Stimulated activated naive B cell treated with anti-CD40 and anti-IgM and Interleukin-4, amounts not matched to agents 10 μg/mL and 1 μg/mL and 100 μg/mL, for 72 hours (primary cell): ENCODE data around the gene PARP8.
"Not testable (repeated sequence)": the region's sequence is repeated elsewhere in the genome, so short reads cannot be mapped to it uniquely, and the experiment has no call there.

Experiments used
- ATAC-seq, 2 donors: fragments of 150-1000 bp; cut with Tn5 transposase; replicated peaks; 2 replicates each; pipeline ENCODE4 v1.10.0; 2021; ENCODE audit warnings: moderate library complexity in 1 of 2
- DNase-seq: peaks from one replicate; pipeline ENCODE4 v3.0.0; 2021
- H3K27ac Mint-ChIP-seq: one replicate; pipeline ENCODE4 v1.8.0; 2022; ENCODE audit warnings: mild to moderate bottlenecking, mixed read lengths
- H3K27me3 Mint-ChIP-seq, 2 donors: one replicate each; pipeline ENCODE4 v1.8.0; 2022; ENCODE audit warnings: mixed read lengths in 2 of 2
- H3K36me3 Mint-ChIP-seq, 2 donors: one replicate each; pipeline ENCODE4 v1.8.0; 2022; ENCODE audit warnings: mixed read lengths in 2 of 2, mild to moderate bottlenecking in 1 of 2
- H3K4me1 Mint-ChIP-seq, 2 donors: one replicate each; pipeline ENCODE4 v1.8.0; 2022; ENCODE audit warnings: mixed read lengths in 2 of 2, mild to moderate bottlenecking in 1 of 2
- H3K4me3 Mint-ChIP-seq, 2 donors: one replicate each; pipeline ENCODE4 v1.8.0; 2022; ENCODE audit warnings: mild to moderate bottlenecking in 2 of 2, mixed read lengths in 2 of 2, moderate library complexity in 1 of 2
- H3K9me3 Mint-ChIP-seq, 2 donors: one replicate each; pipeline ENCODE4 v1.8.0; 2022; ENCODE audit warnings: mixed read lengths in 2 of 2, mild to moderate bottlenecking in 1 of 2

The PARP8 gene

DNA sequence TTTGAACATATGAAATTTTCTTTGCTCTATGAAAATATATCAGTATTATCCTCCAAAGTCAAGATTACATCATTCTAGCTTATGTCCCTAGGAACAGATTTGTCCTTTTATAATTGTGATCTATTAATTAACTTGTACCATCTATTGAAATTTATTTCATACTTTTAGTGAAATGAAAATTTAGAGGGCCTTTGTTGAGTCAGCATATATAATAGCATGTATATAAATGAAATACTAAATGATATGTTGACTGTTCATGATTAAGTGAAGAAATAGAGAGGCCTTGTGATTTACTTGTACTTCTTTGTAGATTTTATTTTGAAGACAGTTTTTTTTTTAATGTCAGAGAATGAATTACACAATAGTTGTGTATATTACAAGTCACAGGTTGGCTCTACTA lies 86.4 kb downstream of the PARP8 start:
- Mint-ChIP-seq H3K27ac (no peak overlapping the region), H3K4me1 (peaks cover 5 to 23% of the 10 kb centered on the region in 2 donors), H3K4me3 (no peak overlapping the region), H3K27me3 (no peaks in the 10 kb centered on the region), H3K36me3 (peaks cover 9 to 13% of the 10 kb centered on the region in 2 donors), H3K9me3 (peaks cover 0 to 4% of the 10 kb centered on the region in 2 donors)
- DNase-seq = no peak
- no peak for ATAC-seq

DNA sequence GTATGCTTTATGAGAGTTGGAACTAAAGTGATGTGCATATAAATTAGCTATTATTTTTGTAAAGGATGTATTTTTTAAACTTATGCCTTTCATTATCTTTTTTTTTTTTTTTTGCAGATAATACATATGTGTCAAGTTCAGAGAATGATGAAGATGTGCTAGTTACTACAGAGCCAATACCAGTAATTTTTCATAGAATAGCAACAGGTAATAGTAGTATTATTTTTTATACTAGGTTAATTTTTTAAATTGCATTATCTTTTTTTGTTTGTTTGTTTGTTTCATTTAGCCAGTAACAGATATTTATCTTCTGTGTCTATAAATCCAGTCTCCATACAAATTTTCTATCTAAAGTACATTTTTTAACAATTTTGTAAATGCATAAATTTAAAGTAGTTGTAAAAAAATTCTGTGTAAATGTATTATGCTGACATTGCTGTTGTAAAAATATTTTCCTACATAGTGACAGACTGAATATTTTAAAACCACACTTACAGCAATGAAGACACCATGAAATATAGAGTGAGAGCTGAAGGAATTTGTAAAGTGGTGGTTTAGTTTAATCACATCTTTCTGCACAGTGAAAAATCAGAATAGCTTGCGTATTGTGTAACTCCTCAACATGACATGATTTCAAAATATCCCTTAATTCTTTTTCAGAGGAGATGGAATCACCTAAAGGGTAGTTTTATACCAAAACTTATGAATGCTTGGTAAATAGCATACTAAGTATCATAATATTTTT lies 93.3 kb downstream of the PARP8 start:
- Mint-ChIP-seq H3K27me3 (no peaks in the 10 kb centered on the region), H3K9me3 (peaks cover 0 to 2% of the 10 kb centered on the region in 2 donors), H3K36me3 (peaks cover 14 to 23% of the 10 kb centered on the region in 2 donors), H3K4me3 (no peak overlapping the region), H3K27ac (peak overlapping the region; percentile 22), H3K4me1 (peaks cover 7 to 10% of the 10 kb centered on the region in 2 donors)
- DNase-seq = no peak
- ATAC-seq = no peak

DNA sequence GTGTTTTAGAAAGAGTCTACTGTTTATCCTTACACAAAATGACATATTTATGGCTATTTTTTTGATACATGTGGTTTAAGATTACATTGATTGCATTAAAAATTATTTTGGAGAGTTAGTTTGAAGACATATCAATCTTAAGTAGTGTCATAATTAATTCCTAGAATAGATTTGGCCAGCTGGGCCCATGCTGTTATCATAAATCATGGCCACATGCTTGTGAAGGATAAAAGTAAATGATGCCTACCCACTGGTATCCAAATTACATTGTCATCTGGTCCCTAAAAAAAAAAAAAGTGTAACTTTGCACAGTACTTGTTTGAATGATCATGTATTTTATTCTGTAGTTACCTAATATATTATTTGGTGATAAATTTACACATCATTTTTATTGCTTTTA lies 96.9 kb downstream of the PARP8 start:
- DNase-seq = no peak
- Mint-ChIP-seq H3K27me3 (no peaks in the 10 kb centered on the region), H3K4me1 (peaks cover 0 to 4% of the 10 kb centered on the region in 2 donors), H3K4me3 (no peak overlapping the region), H3K36me3 (peaks cover 10 to 16% of the 10 kb centered on the region in 2 donors), H3K9me3 (no peaks in the 10 kb centered on the region), H3K27ac (no peak overlapping the region)
- no peak for ATAC-seq

DNA sequence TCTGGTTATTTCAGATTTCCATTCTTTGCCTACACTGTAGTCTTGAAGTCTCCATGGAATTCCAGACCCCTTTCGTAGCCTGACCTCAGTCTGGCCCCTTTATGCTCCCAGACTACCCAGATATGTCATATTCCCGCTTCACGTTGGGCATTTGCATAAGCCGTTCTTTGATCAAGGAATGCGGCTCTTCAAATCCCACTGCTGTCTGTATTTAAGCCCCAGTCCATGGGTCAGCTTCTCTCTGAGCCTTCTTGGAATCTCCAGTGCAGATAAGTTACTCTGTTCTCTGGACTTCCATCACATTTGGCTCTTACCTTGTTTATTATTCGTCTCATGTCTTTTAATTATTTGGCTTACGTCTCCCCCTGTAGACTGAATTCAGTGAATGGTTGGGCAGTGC lies 97.4 kb downstream of the PARP8 start:
- no peaks in the 10 kb centered on the region for H3K9me3 Mint-ChIP-seq
- H3K27me3 Mint-ChIP-seq = no peaks in the 10 kb centered on the region
- H3K4me3 Mint-ChIP-seq = no peak overlapping the region
- H3K36me3 Mint-ChIP-seq = peaks cover 10 to 20% of the 10 kb centered on the region in 2 donors
- no peak for ATAC-seq
- H3K4me1 Mint-ChIP-seq = peaks cover 0 to 4% of the 10 kb centered on the region in 2 donors
- H3K27ac Mint-ChIP-seq = peak overlapping the region; percentile 44
- no peak for DNase-seq

DNA sequence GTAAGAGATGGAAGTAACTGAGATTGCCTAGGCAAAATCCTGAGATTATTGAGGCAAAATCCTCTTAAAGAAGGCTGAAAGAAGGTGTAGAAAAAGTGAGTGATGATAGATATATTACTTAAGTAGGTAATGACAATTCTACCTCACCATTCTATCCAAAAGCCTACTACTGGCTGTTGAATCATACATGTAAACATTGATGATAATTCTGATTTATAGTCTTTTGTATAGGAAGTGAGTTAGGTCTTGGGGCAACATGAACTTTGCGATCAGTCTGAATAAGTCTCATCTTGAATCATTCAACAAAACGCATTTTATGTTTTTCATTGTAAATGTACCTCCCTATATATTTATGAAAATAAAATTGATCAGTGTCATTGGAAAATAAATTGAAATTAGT lies 99.6 kb downstream of the PARP8 start:
- no peak overlapping the region for H3K27ac Mint-ChIP-seq

DNA sequence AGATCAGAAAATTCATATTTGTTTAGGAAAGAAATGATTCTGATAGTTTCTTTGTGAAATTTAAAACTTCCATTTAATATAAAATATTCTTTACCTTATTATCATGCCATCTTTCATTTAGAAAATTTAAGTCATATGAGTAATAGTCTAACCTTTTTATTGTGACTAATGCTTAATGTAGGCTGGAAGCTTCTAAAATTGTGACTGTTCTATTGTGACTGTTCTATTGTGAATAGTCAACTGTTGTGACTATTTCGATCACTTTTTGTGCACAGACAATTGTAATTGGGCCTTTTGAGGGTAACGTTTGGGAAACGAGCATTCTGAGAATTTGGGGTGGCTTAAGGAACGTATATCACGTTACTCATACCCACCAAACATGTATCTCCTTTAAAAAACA lies 100.0 kb downstream of the PARP8 start:
- H3K27ac Mint-ChIP-seq = no peak overlapping the region
- H3K27me3 Mint-ChIP-seq = no peaks in the 10 kb centered on the region
- H3K4me1 Mint-ChIP-seq = peaks cover 0 to 4% of the 10 kb centered on the region in 2 donors
- no peaks in the 10 kb centered on the region for H3K9me3 Mint-ChIP-seq
- no peak for DNase-seq
- ATAC-seq = no peak
- peaks cover 17 to 27% of the 10 kb centered on the region in 2 donors for H3K36me3 Mint-ChIP-seq
- H3K4me3 Mint-ChIP-seq = no peak overlapping the region

More for the DNA sequence above, 99.6 kb downstream of the PARP8 start:
- peaks cover 17 to 27% of the 10 kb centered on the region in 2 donors for H3K36me3 Mint-ChIP-seq
- no peak overlapping the region for H3K4me3 Mint-ChIP-seq
- no peaks in the 10 kb centered on the region for H3K9me3 Mint-ChIP-seq
- DNase-seq (no peak), ATAC-seq (no peak)
- no peaks in the 10 kb centered on the region for H3K27me3 Mint-ChIP-seq
- H3K4me1 Mint-ChIP-seq = peaks cover 0 to 4% of the 10 kb centered on the region in 2 donors

DNA sequence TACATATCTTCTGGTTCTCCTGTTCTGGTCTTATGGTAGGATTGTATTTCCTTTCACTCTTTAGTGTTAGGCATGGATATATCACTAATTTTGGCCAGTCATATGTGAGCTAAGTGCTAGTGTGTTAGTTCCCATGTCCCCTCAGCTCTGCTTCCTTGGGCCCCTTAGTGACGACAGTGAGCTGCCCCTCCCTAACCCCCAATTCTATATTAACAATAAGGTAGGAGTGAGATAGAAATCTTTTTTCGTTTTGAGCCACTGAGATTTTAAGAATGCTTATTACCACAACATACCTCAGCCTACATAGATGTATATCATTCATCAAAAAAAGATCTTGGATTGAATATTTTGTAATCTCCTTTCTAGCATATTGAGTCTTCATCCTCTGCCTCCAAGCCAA lies 100.5 kb downstream of the PARP8 start:
- peaks cover 2 to 4% of the 10 kb centered on the region in 2 donors for H3K4me1 Mint-ChIP-seq
- H3K27me3 Mint-ChIP-seq = no peaks in the 10 kb centered on the region
- no peak overlapping the region for H3K4me3 Mint-ChIP-seq
- H3K36me3 Mint-ChIP-seq = peaks cover 19 to 30% of the 10 kb centered on the region in 2 donors
- DNase-seq (no peak), ATAC-seq (no peak)
- H3K9me3 Mint-ChIP-seq = peaks cover 0 to 2% of the 10 kb centered on the region in 2 donors
- no peak overlapping the region for H3K27ac Mint-ChIP-seq

DNA sequence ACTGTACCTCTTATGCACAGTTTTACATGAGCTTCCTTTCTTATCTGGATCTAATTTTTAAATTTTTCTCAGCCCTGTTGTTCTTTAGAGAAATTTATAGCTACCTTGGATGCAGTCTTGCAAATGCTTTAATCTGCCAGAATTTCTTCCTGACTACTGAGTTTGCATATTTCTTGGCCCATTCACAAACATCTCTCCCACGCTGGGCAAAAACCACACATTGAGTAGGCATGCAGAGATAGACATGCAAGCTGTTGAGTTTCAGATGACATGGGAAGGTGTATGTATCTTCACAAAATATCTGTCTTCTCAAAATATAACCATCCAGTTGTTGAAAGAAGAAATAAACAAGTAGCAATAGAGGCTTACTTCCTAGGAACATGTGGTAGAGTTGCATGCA lies 101.2 kb downstream of the PARP8 start:
- H3K4me3 Mint-ChIP-seq = no peak overlapping the region
- no peak overlapping the region for H3K27ac Mint-ChIP-seq
- H3K36me3 Mint-ChIP-seq = peaks cover 21 to 35% of the 10 kb centered on the region in 2 donors
- H3K4me1 Mint-ChIP-seq = peaks cover 4% of the 10 kb centered on the region in 2 donors
- no peak for ATAC-seq
- H3K27me3 Mint-ChIP-seq = no peaks in the 10 kb centered on the region
- peaks cover 0 to 2% of the 10 kb centered on the region in 2 donors for H3K9me3 Mint-ChIP-seq
- no peak for DNase-seq

DNA sequence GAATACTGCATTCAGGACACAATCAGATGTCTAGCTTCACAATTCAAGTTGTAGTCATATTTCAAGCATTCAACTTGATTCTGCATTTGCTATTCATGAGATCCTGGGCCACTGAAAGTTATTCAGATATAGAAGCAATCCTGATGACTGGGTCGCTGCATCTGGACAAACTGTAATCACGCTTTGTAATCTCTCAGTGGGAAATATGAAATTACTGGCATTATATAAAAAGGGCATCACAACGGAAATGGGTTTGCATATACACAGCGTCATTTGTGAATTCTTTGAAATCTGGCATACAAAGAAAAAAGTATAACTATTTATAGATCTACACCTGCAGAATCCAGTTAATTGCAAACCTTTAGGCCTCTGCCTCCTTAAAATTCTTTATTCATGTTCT lies 102.2 kb downstream of the PARP8 start:
- Mint-ChIP-seq H3K36me3 (peaks cover 30 to 43% of the 10 kb centered on the region in 2 donors), H3K4me1 (peaks cover 4 to 7% of the 10 kb centered on the region in 2 donors), H3K27me3 (no peaks in the 10 kb centered on the region), H3K9me3 (peaks cover 9% of the 10 kb centered on the region in 2 donors), H3K4me3 (no peak overlapping the region), H3K27ac (no peak overlapping the region)
- DNase-seq (no peak), ATAC-seq (no peak)

DNA sequence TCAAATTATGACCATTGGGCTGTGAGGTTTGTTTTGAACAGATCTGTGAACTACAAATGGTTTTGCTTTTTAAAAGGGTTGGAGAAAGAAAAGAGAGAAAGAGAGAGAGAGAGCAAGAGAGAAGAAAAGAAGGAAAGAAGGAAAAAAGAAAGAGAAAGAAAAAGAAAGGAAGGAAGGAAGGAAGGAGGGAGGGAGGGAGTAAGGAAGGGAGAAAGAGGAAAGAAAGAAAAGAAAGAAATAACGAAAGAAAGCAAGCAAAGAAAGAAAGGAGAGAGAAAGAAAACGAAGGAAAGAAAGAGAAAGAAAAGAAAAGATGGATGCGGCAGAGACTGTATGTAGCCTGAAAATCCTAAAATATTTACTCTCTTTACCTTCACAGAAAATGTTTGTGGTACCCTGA lies 104.0 kb downstream of the PARP8 start:
- no peak overlapping the region for H3K27ac Mint-ChIP-seq
- no peak for ATAC-seq
- no peak overlapping the region for H3K4me3 Mint-ChIP-seq
- H3K27me3 Mint-ChIP-seq = no peaks in the 10 kb centered on the region
- H3K9me3 Mint-ChIP-seq = peaks cover 10 to 12% of the 10 kb centered on the region in 2 donors
- DNase-seq = no peak
- H3K4me1 Mint-ChIP-seq = peaks cover 4 to 5% of the 10 kb centered on the region in 2 donors
- peaks cover 42 to 50% of the 10 kb centered on the region in 2 donors for H3K36me3 Mint-ChIP-seq

DNA sequence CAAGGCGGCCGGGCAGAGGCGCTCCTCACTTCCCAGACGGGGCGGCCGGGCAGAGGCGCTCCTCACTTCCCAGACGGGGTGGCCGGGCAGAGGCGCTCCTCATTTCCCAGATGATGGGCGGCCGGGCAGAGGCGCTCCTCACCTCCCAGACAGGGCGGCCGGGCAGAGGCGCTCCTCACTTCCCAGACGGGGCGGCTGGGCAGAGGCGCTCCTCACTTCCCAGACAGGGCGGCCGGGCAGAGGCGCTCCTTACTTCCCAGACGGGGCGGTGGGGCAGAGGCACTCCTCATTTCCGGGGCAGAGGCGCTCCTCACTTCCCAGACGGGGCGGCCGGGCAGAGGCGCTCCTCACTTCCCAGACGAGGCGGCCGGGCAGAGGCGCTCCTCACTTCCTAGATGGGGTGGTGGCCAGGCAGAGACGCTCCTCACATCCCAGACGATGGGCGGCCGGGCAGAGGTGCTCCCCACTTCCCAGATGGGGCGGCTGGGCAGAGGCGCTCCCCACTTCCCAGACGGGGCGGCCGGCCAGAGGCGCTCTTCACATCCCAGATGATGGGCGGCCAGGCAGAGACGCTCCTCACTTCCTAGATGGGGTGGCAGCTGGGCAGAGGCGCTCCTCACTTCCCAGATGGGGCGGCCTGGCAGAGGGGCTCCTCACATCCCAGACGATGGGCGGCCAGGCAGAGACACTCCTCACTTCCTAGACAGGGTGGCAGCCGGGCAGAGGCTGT lies 108.2 kb downstream of the PARP8 start:
- not testable (repeated sequence) for H3K4me1 Mint-ChIP-seq, DNase-seq, H3K27ac Mint-ChIP-seq, ATAC-seq, H3K4me3 Mint-ChIP-seq, H3K27me3 Mint-ChIP-seq
- peaks cover 10 to 12% of the 10 kb centered on the region in 2 donors for H3K9me3 Mint-ChIP-seq
- H3K36me3 Mint-ChIP-seq = peaks cover 46 to 49% of the 10 kb centered on the region in 2 donors

DNA sequence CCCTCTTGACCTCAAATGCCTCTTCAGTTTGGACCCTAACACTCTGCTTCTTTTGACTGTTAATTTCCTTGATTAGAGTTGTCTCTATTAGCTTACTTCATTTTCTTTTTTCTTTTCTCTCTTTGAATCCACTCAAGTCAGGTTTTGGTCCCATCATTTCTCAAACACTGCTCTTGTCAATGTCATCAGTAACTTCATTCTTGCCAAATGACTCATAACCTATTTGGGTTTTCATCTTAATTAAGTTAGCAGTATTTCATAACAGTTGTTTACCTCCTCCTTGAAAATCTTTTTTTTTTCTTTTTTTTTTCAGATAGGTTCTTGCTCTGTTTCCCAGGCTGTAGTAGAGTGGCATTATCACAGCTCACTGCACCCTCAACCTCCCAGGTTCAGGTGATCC lies 119.6 kb downstream of the PARP8 start:
- H3K27me3 Mint-ChIP-seq = no peaks in the 10 kb centered on the region
- no peak for ATAC-seq
- peaks cover 31 to 41% of the 10 kb centered on the region in 2 donors for H3K36me3 Mint-ChIP-seq
- no peak overlapping the region for H3K4me3 Mint-ChIP-seq
- H3K27ac Mint-ChIP-seq = no peak overlapping the region
- DNase-seq = no peak
- peaks cover 0 to 1% of the 10 kb centered on the region in 2 donors for H3K9me3 Mint-ChIP-seq
- peaks cover 0 to 3% of the 10 kb centered on the region in 2 donors for H3K4me1 Mint-ChIP-seq

DNA sequence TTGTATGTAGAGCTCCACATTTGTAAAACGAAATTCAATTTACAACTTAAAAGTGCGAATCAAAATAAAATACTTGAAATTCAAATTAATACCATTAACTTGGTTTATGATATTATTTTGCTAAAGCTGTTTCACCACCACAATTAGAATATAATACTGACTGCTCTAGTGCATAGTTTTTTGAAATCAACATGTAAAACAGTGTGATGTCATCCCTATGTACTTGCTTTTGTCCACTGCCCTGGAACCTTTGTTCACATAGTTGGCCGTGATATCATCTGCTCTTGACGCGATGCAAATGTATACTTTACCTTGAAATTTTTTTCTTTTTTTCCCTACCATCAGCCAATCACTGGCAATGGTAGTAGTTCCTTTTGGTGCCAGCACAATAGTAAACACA lies 125.4 kb downstream of the PARP8 start:
- Mint-ChIP-seq H3K27me3 (no peaks in the 10 kb centered on the region), H3K9me3 (no peaks in the 10 kb centered on the region), H3K27ac (no peak overlapping the region), H3K4me1 (no peaks in the 10 kb centered on the region), H3K36me3 (peaks cover 25 to 27% of the 10 kb centered on the region in 2 donors), H3K4me3 (no peak overlapping the region)
- DNase-seq = no peak
- ATAC-seq = no peak

DNA sequence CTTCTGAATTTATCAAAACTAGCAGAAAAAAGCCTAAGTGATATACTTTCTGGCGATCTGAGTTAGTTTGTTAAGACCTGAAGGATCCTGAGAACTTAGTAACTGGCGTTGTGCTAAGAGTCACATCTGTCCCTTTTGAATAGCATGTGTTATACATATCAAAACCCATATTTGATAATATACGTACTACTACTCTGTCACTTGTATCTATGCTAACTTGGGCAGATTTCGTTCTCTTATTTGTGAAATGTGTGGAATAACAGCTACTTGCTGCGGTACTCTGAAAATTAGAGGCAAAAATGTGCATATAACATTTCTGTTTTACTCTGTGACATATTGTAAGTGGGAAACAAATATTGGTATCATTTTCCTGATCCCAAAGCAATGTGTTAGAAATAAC lies 126.4 kb downstream of the PARP8 start:
- DNase-seq (no peak), ATAC-seq (no peak)
- no peak overlapping the region for H3K4me3 Mint-ChIP-seq
- H3K36me3 Mint-ChIP-seq = peaks cover 19 to 26% of the 10 kb centered on the region in 2 donors
- no peaks in the 10 kb centered on the region for H3K9me3 Mint-ChIP-seq
- no peaks in the 10 kb centered on the region for H3K4me1 Mint-ChIP-seq
- H3K27ac Mint-ChIP-seq = no peak overlapping the region
- no peaks in the 10 kb centered on the region for H3K27me3 Mint-ChIP-seq

DNA sequence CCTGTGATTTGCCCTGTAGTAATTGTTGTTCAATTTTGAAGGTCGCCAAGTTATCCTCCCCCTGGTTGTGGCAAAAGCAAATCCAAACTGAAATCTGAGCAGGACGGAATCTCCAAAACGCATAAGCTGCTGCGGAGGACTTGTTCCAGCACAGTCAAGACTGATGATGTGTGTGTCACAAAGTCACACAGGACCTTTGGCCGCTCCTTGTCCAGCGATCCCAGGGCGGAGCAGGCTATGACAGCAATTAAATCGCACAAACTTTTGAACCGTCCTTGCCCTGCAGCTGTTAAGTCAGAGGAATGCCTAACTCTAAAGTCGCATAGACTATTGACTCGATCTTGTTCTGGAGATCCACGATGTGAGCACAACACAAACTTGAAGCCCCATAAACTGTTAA lies 128.4 kb downstream of the PARP8 start:
- DNase-seq (no peak), ATAC-seq (no peak)
- Mint-ChIP-seq H3K36me3 (peaks cover 26 to 33% of the 10 kb centered on the region in 2 donors), H3K27me3 (no peaks in the 10 kb centered on the region), H3K27ac (no peak overlapping the region), H3K4me3 (no peak overlapping the region), H3K4me1 (no peaks in the 10 kb centered on the region), H3K9me3 (no peaks in the 10 kb centered on the region)
